Glutamatergic neuron (in vitro differentiated cells): ENCODE data around the gene UBE3C. TPM values are rescaled to one million over a fixed set of nuclear protein-coding genes. Genes with fewer than 3 reads are reported as not detected.

Experiments used
- DNase-seq: peaks from one replicate; pipeline ENCODE4 v3.0.0; 2022
- H3K27ac Mint-ChIP-seq: one replicate; pipeline ENCODE4 v1.8.0; 2020; ENCODE audit warnings: mild to moderate bottlenecking, mixed read lengths, inconsistent platforms; ENCODE audit not compliant: unreplicated experiment
- H3K27me3 Mint-ChIP-seq: one replicate; pipeline ENCODE4 v1.8.0; 2020; ENCODE audit warnings: mild to moderate bottlenecking, moderate library complexity, mixed read lengths, inconsistent platforms; ENCODE audit not compliant: unreplicated experiment
- H3K36me3 Mint-ChIP-seq: one replicate; pipeline ENCODE4 v1.8.0; 2020; ENCODE audit warnings: mild to moderate bottlenecking, mixed read lengths, inconsistent platforms; ENCODE audit not compliant: unreplicated experiment
- H3K4me1 Mint-ChIP-seq: one replicate; pipeline ENCODE4 v1.8.0; 2020; ENCODE audit warnings: mild to moderate bottlenecking, low read depth, mixed read lengths, inconsistent platforms; ENCODE audit not compliant: unreplicated experiment
- H3K4me3 Mint-ChIP-seq: one replicate; pipeline ENCODE4 v1.8.0; 2020; ENCODE audit warnings: mild to moderate bottlenecking, mixed read lengths, inconsistent platforms; ENCODE audit not compliant: unreplicated experiment
- H3K9me3 Mint-ChIP-seq: one replicate; pipeline ENCODE4 v1.8.0; 2020; ENCODE audit warnings: mild to moderate bottlenecking, moderate library complexity, mixed read lengths, inconsistent platforms; ENCODE audit not compliant: unreplicated experiment
- total RNA-seq: library from RNA; stranded (reverse); fragmentation: NEBNext Ultra II Directional; extraction: Animal tissue kit (Norgen Biotek cat#: 25700); gene quantifications from one replicate; pipeline ENCODE4 v1.2.1, GENCODE V29; 2021; ENCODE audit not compliant: unreplicated experiment
- TF ChIP-seq, protein P1 (sequence below): fragments of 200-600 bp; sonication (generic); IDR thresholded peaks from one replicate; pipeline ENCODE4 v1.5.0; 2021; ENCODE audit not compliant: partially characterized antibody, unreplicated experiment

The UBE3C gene
- total RNA-seq, 1 donor from 2014 or later: 52.5 TPM

DNA sequence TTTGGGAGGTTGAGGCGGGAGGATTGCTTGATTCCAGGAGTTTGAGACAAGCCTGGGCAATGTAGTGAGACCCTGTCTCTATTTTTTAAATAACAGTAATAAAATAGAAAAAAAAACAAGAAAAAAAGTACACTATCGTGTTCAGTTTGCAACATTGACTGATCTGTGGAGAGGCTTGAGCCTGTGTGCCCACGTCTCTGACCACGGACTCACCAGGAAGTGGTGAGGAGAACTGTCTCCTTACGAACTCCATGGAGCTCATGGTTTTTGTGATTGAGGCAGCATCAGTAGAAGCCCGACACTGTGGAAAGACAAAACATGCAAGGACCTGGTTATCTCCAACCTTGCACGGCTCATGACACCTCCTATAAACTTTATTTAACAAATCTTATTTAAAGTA lies 174.2 kb downstream of the UBE3C start:
- TF ChIP-seq, protein P1, sequence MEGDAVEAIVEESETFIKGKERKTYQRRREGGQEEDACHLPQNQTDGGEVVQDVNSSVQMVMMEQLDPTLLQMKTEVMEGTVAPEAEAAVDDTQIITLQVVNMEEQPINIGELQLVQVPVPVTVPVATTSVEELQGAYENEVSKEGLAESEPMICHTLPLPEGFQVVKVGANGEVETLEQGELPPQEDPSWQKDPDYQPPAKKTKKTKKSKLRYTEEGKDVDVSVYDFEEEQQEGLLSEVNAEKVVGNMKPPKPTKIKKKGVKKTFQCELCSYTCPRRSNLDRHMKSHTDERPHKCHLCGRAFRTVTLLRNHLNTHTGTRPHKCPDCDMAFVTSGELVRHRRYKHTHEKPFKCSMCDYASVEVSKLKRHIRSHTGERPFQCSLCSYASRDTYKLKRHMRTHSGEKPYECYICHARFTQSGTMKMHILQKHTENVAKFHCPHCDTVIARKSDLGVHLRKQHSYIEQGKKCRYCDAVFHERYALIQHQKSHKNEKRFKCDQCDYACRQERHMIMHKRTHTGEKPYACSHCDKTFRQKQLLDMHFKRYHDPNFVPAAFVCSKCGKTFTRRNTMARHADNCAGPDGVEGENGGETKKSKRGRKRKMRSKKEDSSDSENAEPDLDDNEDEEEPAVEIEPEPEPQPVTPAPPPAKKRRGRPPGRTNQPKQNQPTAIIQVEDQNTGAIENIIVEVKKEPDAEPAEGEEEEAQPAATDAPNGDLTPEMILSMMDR: no peak
- no peak overlapping the region for H3K27ac Mint-ChIP-seq
- no peak for DNase-seq
- H3K36me3 Mint-ChIP-seq: no peaks in the 10 kb centered on the region
- H3K4me3 Mint-ChIP-seq: no peak overlapping the region
- H3K27me3 Mint-ChIP-seq: peaks cover 2% of the 10 kb centered on the region
- H3K4me1 Mint-ChIP-seq: no peaks in the 10 kb centered on the region
- H3K9me3 Mint-ChIP-seq: no peaks in the 10 kb centered on the region

DNA sequence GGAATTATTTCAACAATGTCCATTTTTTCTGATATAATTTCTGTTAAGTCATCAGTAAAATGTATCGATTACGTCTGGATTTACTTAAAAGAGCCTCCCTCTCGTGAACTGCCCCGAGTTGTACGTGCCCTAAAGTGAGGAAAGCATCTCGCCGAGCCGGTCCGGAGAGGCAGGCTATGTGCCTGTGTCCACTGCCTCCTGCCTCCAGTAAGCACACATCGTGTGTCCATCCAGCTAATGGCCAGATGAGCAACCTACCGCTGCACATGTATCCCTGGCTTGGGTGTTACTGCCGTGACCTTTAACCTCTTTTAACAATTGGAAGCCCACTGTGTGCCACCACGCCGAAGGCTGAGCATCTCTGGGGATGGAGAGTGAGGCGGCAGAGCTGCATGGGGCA lies 174.9 kb downstream of the UBE3C start:
- H3K4me3 Mint-ChIP-seq: no peak overlapping the region
- H3K27me3 Mint-ChIP-seq: peaks cover 2% of the 10 kb centered on the region
- DNase-seq: no peak
- H3K4me1 Mint-ChIP-seq: no peaks in the 10 kb centered on the region
- no peak overlapping the region for H3K27ac Mint-ChIP-seq
- TF ChIP-seq, protein P1: no peak
- no peaks in the 10 kb centered on the region for H3K9me3 Mint-ChIP-seq
- no peaks in the 10 kb centered on the region for H3K36me3 Mint-ChIP-seq

DNA sequence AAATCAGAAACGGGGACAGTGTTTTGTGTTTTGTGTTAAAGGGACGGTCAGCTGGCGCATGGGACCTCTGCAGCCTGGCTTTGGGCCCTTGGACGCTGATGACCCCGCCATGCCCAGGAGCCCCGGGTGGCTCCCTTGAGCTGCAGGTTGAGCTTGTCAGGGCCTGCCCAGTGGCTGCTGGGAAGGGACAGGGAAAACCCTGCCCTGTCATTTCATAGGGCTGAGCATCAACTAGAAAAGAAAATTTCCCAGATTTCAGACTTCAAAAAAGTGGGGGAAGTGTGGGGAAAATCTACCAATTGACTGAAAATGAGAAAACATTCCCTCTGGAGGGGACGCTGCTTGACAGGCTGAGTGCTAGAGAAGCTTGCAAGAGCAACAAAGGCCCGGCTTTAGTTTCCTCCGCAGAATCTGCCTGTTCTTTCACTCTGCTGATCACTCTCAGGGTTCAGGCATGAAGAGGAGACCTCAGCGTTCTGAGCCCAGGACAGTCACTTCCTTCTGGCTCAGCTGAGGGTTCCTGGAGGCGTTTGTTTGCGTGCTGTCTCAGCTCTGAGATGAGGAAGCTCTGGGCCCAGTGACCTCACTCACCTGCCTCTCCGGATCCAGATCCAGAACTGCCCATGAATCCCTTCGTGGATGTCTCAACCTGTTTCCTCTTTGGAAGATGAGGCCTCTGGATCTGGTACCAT lies 179.4 kb downstream of the UBE3C start:
- Mint-ChIP-seq H3K27ac (no peak overlapping the region), H3K36me3 (no peaks in the 10 kb centered on the region), H3K4me1 (no peaks in the 10 kb centered on the region), H3K9me3 (no peaks in the 10 kb centered on the region), H3K27me3 (peaks cover 2% of the 10 kb centered on the region), H3K4me3 (no peak overlapping the region)
- DNase-seq: no peak
- TF ChIP-seq, protein P1: no peak

Other genes starting within 250 kb of the UBE3C start
- 41.0 TPM for gene LMBR1, start 245.7 kb upstream of the UBE3C start, total RNA-seq
- gene NOM1, start 189.2 kb upstream of the UBE3C start, total RNA-seq: 18.0 TPM
- 0.59 TPM for gene MNX1, start 128.3 kb upstream of the UBE3C start, total RNA-seq
- gene DNAJB6, start 198.1 kb downstream of the UBE3C start, total RNA-seq: 120 TPM